Frontal cortex (tissue), 4 donors: ENCODE results near the gene RABAC1. TPM values are rescaled to one million over a fixed set of nuclear protein-coding genes. Genes with fewer than 3 reads are reported as not detected.
"Not testable (repeated sequence)": the region's sequence is repeated elsewhere in the genome, so short reads cannot be mapped to it uniquely, and the experiment has no call there.

ENCODE experiments used
- DNase-seq, 2 donors: peaks; one replicate each; pipeline ENCODE4 v3.0.0; 2012; ENCODE audit warnings: low spot score in 2 of 2
- FAIRE-seq: peaks from 2 replicates; lab custom pipeline; 2012; peaks lifted over from hg19 to GRCh38; lab: Jason Lieb, UNC
- total RNA-seq: library from RNA; depleted of rRNA; stranded (reverse); fragments of >200 nt; gene quantifications from one replicate; pipeline ENCODE4 v1.2.3, GENCODE V29; 2014
- donor health status: control.
- donor health status: control.
- donor health status: control.

The RABAC1 gene
- total RNA-seq, 1 donor from 2014 or later, result 90.9 TPM

DNA sequence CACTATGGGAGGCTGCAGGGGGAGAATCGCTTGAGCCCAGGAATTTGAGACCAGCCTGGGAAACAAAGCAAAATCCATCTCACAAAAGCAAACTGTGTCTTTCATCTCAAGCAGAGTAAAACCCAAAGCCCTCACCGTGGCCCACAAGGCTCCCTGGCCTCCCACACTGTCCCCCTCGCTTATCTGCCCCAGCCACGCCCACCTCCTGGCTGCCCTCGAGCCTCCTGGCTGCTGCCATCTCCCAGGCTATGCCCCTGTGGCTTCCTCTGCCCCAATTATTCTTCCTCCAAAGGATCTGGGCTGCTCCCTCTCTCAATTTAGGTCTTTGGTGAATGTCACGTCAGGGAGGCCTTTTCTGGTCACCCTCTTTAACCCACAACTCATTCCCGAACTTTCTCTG lies 3.6 kb downstream of the RABAC1 start:
- FAIRE-seq, result no peak
- DNase-seq, result no peak

DNA sequence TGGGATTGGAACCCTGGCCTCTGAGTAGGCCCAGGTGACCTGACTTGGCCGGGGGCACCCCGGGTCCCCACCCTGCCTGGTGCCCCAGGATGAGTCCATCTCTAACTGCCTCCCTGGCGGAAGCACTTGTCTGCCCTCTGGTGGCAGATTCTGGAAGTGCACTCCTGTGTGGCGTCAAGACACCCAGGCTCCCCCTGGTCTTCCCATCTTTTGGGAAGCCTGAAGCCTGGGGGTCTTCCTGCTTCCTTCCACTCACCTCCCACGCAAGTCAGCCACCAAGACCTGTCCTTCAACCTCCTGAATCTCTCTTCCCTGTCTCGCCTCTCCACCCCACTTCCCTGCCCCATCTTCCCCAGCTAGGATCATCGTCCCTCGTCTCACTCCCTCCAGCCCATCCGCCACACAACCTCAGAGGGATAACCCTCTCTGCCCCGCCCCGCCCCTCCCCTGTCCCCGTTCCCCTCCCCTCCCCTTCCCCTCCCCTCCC lies 7.4 kb downstream of the RABAC1 start:
- DNase-seq, result peak; percentile 72 to 89
- FAIRE-seq, result no peak

DNA sequence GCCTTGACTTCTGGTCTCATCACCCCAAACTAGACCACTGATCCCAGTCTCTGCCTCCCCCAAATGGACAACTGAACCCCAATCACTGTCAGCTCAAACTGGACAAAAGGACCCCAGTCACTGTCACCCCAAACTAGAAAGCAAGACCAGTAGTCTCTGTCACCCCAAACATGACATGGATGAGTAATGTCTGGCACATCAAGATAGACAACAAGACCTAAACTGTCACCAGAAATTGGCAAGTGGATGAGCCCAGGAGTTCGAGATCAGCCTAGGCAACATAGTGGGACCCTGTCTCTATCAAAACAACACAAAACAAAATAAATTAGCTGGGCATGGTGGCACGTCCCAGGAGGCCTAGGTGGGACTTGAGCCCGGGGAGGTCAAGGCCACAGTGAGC lies 12.0 kb downstream of the RABAC1 start:
- FAIRE-seq (no peak), DNase-seq (no peak)

DNA sequence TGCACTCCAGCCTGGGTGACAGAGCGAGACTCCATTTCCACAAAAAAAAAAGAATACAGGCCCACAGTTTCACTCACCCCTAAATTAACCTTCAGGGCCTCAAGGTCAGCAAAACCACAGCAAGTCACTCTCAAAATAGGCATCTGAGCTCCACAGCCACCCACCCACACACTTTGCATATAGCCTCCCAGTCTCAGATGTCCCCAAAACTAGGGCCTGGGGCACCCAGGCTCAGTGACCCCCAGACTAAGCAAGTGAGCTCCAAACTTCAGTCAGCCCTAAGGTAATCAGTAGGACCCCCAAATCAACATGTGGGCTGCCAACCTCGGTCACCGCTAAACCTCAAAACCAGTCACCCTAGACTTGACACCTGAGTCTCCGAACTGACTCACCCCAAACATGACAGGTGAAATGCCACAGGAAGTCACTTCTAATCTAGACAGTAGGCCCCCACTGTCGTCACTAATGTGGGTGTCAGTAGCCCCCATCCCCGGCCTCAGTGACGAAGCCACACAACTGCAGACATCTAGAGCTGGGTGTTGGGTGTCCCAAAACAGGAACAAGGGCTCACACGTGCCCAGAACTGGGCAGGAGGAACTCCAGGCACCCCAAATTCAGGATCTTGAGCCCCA lies 13.9 kb downstream of the RABAC1 start:
- no peak for DNase-seq

DNA sequence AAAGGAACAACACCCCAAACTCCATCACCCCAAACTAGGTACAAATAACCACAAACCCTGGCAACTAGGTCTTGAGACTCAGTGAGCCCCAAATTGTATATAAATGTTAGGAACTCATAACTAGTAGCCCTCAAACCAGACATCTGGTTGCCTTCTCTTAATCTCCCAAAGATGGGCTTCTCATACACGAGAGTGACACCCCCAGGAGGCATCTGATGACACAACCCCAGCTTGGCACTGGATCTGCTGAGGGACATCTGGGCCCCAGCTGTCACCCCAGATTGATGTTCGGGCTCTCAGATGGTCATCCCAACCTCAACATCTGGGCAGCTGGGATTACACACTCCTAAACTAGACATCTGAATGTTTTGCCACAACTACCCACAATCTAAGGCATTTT lies 14.8 kb downstream of the RABAC1 start:
- no peak for FAIRE-seq
- DNase-seq, result no peak

More for the DNA sequence above, 13.9 kb downstream of the RABAC1 start:
- no peak for FAIRE-seq

DNA sequence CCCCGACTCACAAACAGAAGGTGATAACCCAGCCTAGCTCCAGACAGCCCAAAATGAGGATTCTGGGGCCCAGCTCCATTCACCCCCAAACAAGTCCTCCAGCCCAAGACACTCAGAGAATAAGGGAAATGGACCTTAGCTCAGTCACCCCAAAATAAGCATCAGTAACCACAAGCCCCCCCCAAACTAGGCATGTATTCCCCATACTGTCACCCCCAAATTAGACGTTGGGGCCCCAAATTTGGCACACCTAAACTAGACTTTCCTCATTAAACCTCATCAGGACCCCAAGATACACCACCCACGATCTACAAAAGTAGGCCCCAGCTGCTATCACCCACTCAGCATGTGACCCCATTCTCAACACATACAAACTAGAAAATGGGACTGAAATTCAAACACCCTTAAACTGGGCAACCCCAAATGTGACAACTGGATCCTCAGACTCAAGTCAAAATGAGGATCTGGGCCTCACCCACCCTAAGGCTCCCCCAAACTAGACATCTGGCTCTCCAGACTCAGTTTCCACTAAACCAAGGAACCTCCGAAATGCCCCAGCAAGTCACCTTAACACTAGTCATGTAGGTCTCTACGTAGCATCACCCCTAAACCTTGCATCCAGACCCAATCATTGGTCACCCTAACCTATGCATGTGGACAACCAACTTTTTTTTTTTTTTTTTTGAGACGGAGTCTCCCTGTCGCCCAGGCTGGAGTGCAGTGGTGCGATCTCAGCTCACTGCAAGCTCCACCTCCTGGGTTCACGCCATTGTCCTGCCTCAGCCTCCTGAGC lies 17.5 kb downstream of the RABAC1 start:
- no peak for DNase-seq
- FAIRE-seq, result no peak

DNA sequence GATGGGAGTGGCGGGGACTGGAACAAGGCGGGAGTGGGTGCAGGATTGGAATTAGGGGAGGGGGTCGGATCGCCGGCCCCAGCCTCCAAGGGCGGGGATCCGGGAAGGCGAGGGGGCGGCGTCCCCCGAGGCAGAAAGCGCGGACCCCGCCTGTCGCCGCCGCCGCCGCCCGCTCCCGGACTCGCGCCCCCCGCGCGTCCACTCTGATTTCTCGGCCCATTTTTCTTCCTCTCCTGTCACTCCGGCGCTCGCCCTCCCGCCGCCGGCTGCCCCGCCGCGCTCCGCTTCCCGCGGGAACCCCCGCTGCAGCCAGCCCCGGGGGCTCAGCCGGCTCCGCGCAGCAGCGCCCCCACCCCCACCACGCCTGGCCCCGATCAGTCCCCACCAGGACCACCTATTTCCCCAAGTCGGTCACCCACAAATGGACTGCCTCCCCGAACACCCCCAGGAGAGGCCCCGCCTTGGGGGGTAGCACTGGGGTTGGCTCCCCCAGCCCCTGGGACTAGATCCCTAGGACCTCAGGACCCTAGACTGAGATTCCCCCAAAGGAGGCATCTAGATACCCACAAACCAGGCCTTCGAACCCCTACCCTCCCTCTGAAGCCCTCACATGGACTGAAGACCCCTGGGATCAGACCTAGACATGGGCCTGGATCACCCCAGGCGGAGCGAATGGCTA lies 18.3 kb downstream of the RABAC1 start:
- no peak for DNase-seq
- no peak for FAIRE-seq

DNA sequence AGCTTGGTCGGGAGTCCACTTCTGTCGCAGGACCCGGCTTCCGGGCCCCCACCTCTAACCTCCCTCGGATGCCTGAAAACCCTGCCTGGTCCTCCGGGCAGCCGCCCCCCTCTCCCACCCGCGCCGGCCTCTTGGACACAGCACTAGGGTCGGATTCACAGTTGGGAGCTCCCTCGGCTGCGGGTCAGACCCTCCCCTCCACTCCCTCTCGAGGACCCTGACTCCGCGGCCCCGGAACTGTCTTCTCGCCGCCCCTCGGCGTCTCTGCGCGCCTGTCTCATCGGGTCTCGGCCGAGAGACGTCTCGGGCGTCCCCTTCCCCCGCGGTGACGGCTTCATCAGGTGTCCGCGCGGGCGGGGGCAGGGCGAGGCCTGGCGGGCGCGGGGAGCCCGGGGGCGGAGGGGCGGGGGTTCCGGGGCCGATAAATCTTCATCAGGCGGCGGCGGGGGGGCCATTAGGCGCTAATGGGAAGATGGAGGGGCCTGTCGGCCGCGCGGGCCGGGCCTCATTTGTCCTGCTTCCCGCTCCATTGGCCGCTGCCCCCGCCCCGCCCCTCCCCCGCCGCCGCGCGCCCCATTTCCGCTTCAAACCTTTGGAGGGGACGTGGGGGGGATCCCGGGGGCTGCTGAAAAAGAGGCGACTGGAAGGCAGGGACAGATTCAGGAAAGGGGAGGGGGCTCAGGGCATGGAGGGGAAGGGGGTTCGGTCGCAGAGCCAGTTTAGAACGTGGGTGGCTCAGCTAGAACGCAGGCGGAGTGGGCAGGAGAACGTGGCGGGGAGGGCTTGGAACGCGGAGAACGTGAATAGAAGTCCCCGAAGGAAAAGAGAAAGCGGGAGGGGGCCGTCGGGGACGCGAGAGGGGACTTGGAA lies 19.0 kb downstream of the RABAC1 start:
- peak in 1 of 2 donors; percentile 55 for DNase-seq

DNA sequence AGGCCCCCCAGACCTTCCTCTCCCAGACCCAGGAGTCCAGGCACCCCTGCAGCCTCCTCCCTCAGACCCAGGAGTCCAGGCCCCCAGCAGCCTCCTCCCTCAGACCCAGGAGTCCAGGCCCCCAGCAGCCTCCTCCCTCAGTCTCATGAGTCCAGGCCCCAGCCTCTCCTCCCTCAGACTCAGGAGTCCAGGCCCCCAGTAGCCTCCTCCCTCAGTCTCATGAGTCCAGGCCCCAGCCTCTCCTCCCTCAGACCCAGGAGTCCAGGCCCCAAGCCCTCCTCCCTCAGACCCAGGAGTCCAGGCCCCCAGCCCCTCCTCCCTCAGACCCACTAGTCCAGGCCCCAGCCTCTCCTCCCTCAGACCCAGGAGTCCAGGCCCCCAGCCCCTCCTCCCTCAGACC lies 19.9 kb downstream of the RABAC1 start:
- not testable (repeated sequence) for FAIRE-seq, DNase-seq

More for the DNA sequence above, 19.0 kb downstream of the RABAC1 start:
- no peak for FAIRE-seq

DNA sequence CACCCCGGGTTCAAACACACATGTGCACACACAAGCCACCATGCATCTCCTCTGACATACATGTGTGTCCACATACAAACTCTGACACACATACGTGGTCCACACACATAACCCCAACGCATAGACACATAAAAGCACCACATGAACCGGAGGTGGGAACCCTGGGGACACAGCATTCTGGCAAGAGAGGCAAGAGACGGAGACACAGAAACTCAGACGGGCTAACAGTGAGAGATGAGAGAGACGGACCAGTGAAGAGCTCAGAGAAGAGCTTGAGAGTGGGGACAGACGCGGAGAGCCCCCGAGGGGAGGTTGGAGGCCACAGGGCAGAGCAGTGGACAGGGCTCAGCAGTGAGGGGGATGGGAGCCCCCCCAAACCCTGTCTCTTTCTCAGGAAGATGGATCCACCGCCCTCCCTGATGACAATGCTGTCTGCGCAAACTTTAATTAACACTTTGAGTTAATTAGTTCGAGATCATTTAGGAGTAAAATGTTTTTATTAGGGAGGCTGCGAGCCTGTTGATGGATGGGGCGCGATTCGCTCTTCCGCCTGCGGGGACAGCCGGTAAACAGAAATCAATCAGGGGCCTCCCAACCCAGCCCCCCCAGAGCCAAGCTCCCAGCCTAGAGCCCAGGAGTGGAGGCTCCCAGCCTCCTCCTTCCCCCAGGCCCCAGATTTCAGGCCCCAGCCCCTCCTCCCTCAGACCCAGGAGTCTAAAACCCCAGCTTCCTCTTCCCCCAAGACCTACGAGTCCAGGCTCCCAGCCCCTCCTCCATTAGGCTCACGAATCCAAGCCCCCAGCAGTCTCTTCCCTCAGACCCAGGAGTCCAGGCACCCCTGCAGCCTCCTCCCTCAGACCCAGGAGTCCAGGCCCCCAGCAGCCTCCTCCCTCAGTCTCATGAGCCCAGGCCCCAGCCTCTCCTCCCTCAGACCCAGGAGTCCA lies 21.3 kb downstream of the RABAC1 start:
- no peak for DNase-seq
- no peak for FAIRE-seq

DNA sequence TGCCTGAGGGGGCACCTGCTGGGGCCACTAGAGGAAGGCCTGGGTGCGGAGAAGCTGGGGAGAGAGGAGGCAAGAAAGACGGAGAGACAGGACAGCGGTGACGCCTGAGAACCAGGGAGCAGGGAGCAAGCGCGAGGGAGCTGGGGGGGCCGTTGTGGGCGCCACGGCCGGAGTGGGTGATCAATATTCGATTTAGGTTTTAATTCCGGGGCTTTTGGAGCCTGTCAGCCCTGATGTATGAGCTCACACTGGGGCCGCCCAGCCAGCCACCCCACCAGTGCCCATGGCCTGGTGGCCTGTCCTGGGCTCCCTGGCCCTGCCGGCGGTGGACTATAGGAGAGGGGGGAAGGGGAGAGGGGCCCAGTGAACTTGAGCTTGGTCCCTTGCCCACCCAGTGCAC lies 22.2 kb downstream of the RABAC1 start:
- FAIRE-seq (no peak), DNase-seq (no peak)

DNA sequence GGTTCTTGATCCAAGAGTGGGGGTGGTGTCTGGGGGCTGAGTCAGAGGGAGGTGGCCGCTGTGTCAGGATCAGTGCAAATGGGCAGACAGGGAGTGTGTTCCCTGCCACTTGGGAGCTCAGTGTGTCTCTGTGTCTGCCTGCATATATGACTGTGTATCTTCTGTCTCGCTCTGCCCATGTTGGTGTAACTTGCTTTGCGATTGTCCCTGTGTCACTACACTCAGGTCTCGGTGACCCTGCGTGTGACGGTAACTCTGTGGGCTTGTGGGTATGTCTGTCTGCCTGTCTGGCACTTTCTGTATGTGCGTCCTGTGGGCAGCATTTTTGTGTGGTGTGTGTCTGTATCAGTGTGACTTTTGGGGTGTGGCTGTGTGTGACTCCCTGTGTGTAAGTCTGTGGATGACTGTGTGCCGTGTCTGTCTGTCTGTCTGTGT lies 22.7 kb downstream of the RABAC1 start:
- no peak for DNase-seq
- FAIRE-seq, result no peak

DNA sequence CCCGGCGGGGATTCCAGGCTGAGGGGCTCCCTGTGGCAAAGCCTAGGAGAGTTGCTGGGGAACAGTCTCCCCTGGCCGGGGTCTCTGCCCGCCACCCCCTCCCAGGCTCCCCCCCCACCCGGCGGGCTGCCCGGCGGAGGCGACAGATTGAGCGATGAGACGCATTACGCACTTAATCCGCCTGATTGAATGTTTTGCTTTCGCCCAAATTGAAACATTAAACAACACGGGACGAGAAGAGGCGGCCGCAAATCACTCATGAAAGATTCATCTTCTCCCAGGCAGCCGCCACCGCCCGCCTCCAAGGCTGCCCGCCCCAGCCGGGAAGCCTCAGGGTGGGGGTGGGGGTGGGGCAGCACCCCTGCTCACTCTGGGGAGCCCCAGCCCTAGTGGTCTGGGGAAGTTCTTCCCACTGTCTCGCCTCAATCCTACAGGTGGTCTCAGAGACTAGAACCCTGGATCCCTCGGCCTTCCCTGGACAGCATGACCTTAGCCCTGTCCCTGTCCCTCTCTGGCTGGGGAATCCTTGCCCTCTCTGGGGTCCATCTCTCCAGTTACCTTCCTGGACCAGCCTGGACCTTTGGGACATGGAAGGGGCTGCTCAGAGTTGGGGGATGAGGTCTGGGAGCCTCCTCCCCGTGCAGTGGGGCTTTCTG lies 23.2 kb downstream of the RABAC1 start:
- FAIRE-seq (no peak), DNase-seq (no peak)

DNA sequence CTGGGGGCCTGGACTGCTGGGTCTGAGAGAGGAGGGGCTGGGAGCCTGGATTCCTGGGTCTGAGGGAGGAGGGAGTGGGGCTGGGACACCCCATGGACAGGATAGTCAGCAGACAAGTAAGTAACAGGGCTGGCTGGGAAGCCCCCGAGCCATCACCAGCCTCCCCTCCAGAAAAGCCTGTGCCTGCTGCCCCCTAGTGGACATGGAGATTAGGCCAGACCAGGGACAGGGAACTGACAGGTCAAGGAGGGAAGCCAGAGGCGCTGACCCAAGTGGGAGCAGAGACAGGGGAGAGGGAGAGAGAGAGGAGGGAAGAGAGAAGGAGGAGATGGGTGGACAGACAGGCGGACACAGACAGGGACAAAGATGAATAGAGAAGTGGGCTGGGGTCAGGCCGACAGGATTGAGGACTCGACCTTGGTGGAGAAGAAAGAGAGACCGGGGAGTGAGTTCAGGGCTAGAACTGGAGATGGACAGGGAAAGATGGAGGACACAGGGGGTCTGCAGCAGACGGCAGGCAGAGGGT lies 24.2 kb downstream of the RABAC1 start:
- FAIRE-seq (no peak), DNase-seq (peak; percentile 80 to 85)

DNA sequence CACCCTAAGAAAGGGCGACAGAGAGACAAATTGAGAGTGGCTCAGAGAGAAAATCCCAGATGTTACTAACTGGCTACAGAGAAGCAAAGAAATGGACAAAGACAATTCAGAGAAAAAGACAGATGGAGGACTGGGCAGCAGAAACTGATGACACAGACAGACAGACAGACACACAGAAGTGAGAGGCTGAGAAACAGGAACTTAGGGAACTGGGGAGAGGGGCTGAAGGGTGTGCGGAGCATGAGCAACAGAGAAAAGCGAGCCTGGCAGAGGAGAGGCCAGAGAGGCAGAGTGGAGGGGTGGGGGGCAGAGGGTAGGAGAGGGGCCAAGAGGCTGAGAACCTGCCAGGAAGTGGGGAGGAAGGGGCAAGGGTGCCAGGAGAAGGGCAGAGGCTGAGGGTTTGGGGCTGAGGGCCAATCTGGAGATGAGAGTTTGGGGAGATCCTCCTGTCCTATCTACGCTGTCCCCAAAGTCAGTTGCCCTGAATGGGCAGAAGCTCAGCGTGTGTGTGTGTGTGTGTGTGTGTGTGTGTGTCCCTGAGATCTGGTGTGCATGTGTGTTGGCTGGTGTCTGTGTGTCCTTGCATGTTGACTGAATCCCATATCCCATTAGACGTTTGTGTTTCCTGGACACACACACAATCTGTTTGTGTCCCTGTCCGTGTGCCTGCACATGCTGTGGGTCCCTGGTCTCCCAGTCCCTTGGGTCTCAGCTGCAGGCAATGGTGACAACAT lies 25.3 kb downstream of the RABAC1 start:
- DNase-seq (no peak), FAIRE-seq (no peak)

DNA sequence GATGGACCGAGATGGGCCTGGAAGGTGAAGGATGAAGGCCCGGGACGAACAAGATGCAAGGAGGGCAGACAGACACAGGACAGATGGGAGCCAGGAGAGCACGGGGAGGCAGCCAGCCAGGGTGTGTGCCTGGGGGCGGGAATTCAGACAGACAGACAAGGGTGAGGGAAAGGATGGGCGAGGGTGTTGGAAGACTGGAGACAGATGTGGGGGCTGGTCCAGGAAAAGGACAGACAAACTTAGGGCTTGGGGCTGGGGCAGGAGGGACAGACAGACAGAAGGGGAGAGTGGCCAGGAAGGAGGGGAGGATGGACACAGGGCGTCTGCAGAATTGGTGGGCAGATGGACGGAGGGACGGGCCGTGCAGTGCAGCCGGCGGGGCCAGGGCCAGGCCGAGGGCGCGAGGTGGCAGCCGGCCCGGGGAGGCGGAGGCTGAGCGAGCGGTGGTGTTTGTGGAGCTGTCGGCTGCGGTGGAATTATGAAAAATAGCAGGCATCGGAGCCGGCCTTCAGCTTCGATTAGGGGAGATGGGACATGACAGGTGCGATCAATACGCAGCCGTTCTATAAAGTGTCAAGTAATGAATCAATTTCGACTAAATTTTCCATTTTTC lies 26.3 kb downstream of the RABAC1 start:
- DNase-seq (no peak), FAIRE-seq (no peak)

DNA sequence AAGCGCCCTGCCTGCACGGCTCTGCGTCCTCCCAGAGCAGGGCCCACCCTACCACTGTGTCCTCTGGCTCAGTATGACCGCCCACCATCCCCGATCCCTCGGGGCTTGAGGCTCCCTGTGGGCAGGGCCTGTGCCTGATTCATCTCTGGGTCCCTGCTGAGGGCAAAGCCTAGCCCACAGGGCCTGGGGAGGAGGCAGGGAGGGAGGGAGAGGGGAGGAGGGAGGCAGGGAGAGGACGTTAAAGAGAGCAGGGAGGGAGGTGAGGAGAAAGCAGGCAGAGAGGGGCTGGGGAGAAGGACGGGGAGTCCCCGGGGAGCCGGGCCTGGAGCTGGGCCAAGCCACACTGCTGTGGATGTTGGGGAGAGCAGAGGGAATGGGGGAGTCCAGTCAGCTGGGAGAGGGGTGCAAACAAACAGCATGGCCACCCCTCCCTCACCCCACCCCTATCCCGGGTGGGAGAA lies 26.8 kb downstream of the RABAC1 start:
- DNase-seq, result no peak
- no peak for FAIRE-seq
